Stimulated activated CD8-positive, alpha-beta memory T cell treated with anti-CD3 and anti-CD28 coated beads, Interleukin-7, amount 100 ng/mL, for 4 hours (primary cell): ENCODE measurements around the gene ARAP1.

Source experiments
- DNase-seq, 2 donors: peaks; one replicate each; pipeline ENCODE4 v3.0.0-alpha.2; 2020; ENCODE audit warnings: low read depth in 2 of 2

ARAP1 gene

DNA sequence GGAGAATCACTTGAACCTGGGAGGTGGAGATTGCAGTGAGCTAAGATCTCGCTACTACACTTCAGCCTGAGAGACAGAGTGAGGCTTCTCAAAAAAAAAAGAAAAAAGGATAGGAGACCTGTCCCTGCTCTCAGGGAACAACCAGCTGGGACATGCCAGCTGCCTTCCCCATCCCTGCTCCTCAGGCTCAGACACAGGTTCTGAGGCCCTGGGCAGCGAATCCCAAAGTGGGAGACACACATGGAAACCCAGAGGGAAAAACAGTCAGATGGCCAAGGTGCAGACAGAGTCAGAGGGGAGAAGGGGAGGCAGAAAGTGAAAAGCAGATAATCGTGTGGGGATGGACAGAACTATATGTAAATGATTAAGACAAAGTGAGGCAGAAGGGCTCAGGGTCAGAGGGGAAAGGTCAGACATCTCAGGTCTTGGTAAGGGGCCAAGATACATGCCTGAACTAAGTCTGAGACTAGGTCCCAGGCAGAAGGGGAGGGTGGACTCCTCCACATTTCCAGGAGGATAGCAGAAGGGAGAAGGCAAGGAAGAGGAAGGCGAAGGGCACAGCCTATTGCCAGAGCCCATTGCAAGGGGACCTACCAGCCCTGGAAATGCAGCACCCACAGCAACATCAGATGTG lies 27.4 kb upstream of the ARAP1 start:
- no peak for DNase-seq

GRCh38 chr11:72778535-72779494 lies 26.6 kb upstream of the ARAP1 start:
- no peak for DNase-seq

DNA sequence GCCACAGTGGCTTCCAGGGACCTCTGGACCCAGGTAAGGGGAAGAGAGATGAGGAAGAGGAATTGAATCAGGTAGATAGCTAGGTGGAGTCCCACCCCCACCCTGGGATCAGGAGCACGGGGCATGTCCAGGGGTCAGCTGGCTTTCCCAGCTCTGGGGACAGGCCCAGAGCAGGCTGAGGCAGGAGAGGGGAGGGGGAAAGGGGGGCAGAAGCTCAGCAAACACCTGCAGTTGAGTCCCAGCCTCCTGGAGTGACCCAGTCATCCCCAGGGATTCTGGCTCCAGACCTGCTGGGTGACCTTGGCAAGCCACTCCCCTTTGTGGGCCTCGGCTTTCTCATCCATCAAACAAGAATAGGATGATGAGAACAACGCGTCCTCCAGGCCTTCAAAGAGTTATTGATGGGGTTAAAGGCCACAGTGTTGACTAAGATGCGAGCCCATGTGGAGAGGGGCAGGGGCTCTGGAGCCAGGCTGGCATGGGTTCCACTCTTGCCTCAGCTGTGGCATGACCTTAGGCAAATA lies 25.6 kb upstream of the ARAP1 start:
- no peak for DNase-seq

- no peak for DNase-seq
These were observed 24.9 kb upstream of the ARAP1 start for GRCh38 chr11:72776844-72777754.

- DNase-seq = no peak
These were observed 24.1 kb upstream of the ARAP1 start for GRCh38 chr11:72776117-72776843.

GRCh38 chr11:72775288-72776110 lies 23.3 kb upstream of the ARAP1 start:
- DNase-seq = no peak

GRCh38 chr11:72774499-72774898 lies 22.3 kb upstream of the ARAP1 start:
- DNase-seq = no peak

GRCh38 chr11:72773696-72774095 lies 21.5 kb upstream of the ARAP1 start:
- no peak for DNase-seq

DNA sequence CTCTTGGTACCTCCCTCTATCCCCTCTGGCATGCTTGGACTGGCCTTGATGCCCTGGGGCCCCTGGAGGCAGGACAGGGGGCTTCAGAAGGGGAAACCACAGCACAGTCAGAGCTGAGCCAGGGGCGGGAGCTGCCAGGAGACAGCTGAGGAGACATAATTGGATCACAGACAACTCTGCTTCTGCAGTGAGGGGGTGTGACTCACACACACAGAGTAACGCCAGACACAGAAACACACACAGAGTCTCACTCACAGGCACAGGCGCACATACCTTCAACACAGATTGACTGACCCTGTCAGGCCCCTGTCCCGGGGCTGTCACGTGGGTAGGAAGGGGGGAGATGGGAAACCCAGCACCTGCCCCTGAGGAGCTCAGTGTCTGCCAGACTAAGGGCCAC lies 21.1 kb upstream of the ARAP1 start:
- DNase-seq = no peak

GRCh38 chr11:72772059-72772458 lies 19.9 kb upstream of the ARAP1 start:
- no peak for DNase-seq

- DNase-seq = no peak
These were observed 19.3 kb upstream of the ARAP1 start for GRCh38 chr11:72771507-72771906.

GRCh38 chr11:72770799-72771198 lies 18.6 kb upstream of the ARAP1 start:
- DNase-seq = no peak

DNA sequence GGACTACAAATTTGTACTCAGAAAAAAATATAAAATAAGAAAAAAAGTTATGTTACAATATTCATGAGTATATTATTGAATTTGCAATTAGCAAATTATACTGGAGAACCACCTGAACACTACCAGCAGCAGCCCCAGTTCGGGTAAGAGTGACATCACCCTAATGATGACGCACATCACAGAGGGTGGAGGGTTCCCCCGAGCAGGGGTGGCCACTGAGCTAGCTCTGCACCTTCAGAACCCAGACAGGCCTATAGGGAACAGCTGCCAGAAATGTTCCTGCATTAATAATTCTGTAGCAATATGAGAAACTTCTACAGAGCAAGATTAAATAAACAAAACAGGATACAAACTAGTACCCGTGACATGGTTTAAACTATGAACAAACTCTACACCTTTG lies 17.5 kb upstream of the ARAP1 start:
- DNase-seq = no peak

- DNase-seq = no peak
These were observed 16.4 kb upstream of the ARAP1 start for GRCh38 chr11:72768581-72768980.

- no peak for DNase-seq
These were observed 15.2 kb upstream of the ARAP1 start for GRCh38 chr11:72767203-72768062.

- no peak for DNase-seq
These were observed 14.1 kb upstream of the ARAP1 start for GRCh38 chr11:72766152-72766902.

DNA sequence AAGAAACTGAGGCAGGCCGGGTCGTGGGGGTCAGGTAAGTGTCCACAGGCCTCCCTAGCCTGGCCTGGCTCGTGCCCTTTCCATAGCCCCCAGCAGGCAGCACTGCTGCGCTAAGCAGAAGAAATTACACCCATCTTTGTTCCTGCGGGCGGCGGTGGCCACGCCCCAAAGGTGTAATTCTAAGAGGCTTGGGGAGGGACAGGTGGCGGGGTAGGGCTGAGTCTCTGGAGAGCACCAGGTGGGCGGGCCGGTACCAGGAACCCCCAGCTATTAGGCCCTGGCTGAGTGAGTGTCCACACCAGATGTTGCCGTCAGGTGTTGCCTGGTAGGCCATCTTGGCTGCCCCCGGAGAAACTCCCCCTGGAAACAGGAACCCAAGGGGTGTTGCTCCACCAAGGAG lies 12.3 kb upstream of the ARAP1 start:
- DNase-seq = no peak

DNA sequence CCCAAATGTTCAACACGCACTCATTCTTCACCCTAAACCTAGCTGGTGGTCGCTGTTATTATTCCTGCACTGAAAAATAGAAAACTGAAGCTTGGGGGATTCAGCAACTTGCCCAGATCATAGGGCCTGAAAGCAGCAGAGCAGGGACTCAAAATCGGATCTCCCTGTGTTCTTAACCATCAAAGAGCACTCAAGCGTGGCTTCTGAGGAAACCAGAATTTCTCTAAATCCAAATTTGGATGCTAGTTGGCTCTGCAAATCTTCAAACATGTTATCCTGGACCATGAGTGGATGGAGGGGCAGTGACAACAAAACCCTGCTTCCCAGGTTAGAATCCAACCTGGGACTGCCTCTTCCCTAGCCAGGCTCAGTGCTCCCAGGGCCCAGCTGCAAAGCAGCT lies 11.6 kb upstream of the ARAP1 start:
- no peak for DNase-seq
